ENCODE measurements around the gene MMD2.
"Not testable (repeated sequence)": the region's sequence is repeated elsewhere in the genome, so short reads cannot be mapped to it uniquely, and the experiment has no call there.

MMD2 gene, protein sequence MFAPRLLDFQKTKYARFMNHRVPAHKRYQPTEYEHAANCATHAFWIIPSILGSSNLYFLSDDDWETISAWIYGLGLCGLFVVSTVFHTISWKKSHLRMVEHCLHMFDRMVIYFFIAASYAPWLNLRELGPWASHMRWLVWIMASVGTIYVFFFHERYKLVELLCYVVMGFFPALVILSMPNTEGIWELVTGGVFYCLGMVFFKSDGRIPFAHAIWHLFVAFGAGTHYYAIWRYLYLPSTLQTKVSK

DNA sequence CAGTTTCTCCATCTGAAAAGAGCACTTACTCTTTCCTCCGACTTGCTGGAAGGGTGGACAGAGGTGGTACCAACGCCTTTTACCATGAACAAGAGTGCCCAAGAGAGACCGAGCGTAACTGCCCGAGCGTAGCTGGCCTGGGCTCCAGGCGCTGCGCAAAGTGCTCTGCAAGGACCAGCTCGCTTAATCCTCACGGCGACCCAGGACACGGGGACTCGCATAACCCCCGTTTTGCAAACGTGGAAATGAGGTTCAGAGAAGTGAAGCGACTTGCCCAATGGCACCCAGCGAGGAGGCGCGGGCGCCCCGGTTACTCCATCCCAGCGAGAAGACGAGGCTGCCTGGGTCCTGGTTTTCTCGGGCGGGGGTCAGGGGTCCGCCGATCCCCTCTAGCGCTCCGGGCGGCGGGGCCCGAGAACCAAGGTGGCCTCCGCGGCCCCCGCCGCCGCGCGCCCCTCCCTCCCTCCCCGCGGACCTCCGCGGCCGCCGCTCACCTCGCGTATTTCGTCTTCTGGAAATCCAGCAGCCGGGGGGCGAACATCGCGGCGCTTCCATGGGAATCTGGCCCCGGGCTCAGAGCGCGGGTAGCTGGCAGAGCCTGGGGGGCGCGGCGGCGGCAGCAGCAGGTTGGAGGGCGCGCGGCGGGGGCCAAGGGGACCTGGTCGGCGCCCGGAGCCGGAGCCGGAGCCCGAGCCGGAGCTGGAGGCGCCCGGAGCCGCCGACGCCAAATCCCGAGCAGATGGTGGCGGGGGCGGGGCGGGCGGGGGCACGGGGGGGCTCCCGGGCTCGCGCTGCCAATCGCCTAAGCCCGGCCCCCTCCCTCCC lies at the start of gene MMD2:
TSS of gene MMD2 (minus strand) at position 711 of the 825 bp plus-strand sequence. CDS start at position 541, 170 bp downstream.
- peak; percentile 36 for DNase-seq (ENCODE audit: low spot score)

DNA sequence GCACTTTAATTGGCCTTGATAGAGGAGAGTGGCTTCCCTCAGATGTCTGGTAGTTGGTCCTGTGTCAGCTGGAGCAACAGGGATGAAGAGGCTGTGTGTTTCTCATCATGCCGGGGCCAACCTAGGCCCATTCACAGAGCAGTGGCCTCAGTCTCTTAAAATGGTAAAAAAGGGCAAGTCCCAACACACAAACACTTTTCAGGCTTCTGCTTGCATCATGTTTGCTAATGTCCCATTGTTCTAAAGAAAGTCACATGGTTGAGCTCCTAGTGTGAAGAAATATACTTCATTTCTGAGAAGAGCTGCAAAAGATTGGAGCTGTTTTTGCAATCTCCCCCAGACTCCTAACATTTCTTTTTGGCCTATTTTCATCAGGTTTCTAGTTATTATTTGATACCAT lies 46.1 kb upstream of the MMD2 start:
- DNase-seq (ENCODE audit: low spot score): no peak

- DNase-seq (ENCODE audit: low spot score): no peak
These were observed 42.9 kb upstream of the MMD2 start for GRCh38 chr7:5001911-5002310.

GRCh38 chr7:5001003-5001402 lies 42.0 kb upstream of the MMD2 start:
- no peak for DNase-seq (ENCODE audit: low spot score)

DNA sequence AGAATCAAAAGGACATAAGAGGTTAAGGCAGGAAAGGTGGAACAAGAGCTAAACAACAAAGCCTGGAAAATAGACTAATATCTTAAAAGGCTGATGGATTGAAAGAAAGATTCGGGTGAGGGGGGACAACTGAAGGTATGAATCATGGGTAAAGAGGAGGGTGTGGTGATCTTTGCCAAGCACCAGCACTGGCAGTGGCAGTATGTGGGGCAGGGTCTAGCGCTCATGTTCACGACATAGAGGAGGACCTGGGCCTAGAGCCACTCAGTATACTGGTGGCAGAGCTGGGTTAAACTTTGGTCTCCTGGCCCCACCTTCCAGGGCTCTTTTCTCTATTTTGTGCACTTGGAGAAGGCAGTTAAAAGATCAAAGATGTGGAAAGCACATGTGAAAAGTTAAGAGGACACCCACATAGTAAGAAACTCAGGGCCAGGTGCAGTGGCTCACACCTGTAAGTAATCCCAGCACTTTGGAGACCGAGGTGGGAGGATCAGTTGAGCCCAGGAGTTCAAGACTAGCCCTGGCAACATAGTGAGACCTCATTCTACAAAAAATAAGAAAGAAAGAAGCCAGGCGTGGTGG lies 40.5 kb upstream of the MMD2 start:
- DNase-seq (ENCODE audit: low spot score): no peak

GRCh38 chr7:4998910-4999309 lies 39.9 kb upstream of the MMD2 start:
- DNase-seq (ENCODE audit: low spot score): no peak

- DNase-seq (ENCODE audit: low spot score): no peak
These were observed 39.3 kb upstream of the MMD2 start for GRCh38 chr7:4998244-4998643.

DNA sequence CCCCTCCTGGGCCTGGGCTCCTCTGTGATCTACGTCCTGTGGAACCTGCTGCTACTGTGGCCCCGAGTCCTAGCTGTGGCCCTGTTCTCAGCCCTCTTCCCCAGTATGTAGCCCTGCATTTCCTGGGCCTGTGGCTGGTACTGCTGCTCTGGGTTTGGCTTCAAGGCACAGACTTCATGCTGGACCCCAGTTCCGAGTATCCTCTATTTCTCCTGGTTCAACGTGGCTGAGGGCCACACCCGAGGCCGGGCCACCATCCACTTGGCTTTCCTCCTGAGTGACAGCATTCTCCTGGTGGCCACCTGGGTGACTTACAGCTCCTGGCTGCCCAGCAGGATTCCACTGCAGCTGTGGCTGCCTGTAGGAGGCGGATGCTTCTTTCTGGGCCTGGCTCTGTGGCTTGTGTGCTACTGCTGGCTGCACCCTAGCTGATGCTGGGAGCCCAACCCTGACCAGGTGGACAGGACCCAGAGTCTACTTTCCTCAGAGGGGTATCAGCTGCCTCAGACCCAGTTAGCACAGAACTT lies 37.8 kb upstream of the MMD2 start:
- DNase-seq (ENCODE audit: low spot score): no peak

DNA sequence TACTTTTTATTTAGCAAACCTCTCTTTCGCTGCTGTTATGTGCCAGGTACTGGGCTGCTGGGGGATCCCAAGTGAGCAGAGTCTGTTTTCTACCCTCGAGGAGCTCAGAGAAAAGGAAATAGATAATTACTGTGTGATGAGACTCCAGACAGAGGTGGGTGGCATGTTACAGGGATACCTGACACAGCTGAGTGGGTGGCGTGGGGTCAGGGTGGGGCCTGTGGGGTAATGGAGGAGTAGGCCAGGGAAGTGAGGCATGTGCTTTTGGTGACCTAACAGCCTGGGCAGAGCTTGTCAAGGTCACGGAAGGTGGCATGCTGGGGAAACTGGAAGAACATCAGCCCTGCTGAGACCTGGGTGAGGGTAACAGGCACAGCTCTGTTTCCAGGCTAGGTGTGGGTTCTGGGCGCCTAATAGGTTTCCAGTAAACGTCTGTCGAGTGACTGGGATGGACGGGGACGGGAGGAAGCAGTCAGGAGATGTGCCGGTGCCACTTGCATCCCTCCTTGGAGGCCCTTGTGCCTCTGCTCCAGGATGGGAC lies 36.5 kb upstream of the MMD2 start:
- no peak for DNase-seq (ENCODE audit: low spot score)

DNA sequence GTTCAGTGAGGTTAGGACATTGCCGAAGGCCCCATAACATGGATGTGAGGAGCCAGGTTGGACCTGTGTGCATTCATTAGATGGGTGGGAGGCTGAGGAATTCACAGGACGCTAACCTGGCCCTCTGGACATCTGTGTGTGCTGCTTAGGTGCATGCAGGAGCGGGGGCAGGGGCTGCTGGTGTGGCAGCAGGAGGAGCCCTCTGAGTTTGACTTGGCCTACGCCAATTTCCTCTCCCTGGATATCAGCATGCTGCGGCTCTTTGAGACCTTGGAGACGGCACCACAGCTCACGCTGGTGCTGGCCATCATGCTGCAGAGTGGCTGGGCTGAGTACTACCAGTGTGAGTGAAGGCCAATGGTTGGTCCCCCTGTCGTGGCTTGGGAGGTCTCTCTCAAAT lies 34.5 kb upstream of the MMD2 start:
- DNase-seq (ENCODE audit: low spot score): no peak

DNA sequence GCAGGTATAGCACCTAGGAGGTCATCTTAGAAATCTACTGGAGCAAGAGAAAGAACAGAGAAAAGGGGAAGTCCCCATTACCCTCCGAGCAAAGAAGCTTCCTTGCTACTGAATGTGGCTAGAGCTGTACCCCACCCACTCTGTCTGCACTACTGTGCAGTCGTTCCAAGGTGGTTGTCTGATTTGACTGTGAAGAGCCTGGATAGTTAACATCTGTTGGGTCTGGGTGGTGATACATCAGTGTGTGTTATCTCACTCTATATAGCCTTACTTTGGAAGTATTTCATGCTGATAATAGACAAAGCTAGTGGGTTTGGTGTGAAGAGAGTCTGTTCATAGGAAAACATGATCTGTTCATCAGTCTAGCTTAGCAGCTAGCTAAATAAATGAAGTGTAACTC lies 23.8 kb upstream of the MMD2 start:
- DNase-seq (ENCODE audit: low spot score): not testable (repeated sequence)

DNA sequence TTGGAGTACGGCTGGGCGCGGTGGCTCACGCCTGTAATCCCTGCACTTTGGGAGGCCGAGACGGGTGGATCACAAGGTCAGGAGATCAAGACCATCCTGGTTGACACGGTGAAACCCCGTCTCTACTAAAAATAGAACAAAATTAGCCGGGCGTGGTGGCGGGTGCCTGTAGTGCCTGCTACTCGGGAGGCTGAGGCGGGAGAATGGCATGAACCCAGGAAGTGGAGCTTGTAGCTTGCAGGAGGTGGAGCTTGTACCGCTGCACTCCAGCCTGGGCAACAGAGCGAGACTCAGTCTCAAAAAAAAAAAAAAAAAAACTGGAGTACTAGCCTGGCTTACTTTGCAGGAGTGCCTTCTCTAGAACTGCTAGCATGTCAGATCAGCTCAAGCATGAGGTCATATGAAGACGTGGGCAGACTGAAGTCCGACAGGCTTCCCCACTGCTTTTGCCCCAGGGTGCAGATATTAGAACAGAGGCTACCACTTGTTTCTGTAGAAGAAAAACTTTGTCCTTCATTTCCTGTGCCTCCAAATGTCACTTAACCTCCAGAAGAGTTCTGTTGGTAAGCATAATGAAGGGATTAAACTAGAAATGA lies 22.4 kb upstream of the MMD2 start:
- not testable (repeated sequence) for DNase-seq (ENCODE audit: low spot score)

- DNase-seq (ENCODE audit: low spot score): not testable (repeated sequence)
These were observed 16.6 kb upstream of the MMD2 start for GRCh38 chr7:4975626-4976025.

GRCh38 chr7:4973728-4974198 lies 14.8 kb upstream of the MMD2 start:
- peak; percentile 96 for DNase-seq (ENCODE audit: low spot score)

- DNase-seq (ENCODE audit: low spot score): not testable (repeated sequence)
These were observed 13.5 kb upstream of the MMD2 start for GRCh38 chr7:4972446-4972845.

DNA sequence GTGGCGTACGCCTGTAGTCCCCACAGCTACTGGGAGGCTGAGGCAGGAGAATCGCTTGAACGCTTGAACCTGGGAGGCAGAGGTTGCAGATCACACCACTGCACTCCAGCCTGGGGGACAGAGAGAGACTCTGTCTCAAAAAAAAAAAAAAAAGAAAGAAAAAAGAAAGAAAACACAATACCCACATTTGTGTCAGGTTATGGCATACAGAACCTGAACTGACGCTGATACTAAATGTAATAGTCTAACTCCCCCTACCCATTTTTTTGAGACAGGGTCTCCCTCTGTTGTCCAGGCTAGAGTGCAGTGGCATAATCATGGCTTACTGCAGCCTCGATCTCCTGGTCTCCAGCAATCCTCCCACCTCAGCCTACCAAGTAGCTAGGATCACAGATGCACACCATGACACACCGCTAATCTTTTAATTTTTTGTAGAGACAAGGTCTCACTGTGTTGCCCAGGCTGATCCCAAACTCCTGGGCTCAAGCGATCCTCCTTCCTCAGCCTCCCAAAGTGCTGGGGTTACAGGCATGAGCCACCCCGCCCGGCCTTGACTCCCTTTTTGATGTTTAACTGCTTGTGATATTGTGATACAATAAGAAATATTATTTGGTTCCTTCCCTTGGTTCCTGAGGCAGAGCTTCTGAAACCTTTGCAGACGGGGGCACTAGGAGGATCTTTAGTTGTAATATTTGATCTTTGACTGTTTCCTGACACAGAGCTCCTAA lies 6.5 kb upstream of the MMD2 start:
- no peak for DNase-seq (ENCODE audit: low spot score)

- no peak for DNase-seq (ENCODE audit: low spot score)
These were observed 5.5 kb upstream of the MMD2 start for GRCh38 chr7:4964506-4964905.

DNA sequence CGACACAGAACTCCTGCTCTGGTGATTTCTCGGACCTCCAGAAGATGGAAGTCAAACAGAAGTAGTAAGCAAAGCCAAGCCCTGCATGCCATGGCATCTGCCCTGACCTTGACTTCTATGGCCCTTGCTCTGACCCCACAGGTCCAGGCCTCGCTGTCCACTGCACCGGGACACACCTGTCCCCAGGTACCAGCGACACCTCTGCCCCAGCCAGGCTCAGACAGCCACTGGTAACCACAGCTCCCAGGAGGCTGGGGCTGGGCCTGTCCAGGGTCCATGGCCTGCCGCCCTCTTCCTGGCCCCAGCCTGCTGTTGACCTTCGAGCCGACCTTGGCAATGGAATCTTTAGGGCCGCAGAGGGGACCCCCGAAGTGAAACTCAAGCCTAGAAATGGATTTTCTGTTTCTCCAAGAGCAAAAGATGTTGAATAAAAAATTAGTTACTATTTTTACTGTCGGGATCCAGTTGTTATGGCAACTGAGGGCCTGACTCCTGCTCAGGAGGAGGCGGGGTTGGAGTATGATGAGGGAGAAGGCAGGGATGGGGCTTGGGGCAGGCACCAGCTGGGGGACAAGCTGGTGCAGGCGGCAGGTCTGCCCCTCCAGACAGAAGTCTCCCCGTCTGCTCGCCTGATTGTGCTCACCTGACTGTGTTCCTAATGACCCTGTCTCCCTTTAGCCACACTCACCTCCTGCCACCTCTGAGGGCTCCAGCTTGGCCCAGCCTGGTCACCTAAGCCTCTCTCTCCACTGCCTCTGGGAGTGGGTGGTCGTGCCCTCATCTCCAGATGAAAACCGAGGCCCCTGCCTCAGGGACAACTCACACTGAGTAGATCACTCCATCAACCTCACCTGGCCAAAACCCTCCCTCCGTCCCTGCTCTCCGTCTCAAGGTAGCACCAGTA lies 4.1 kb upstream of the MMD2 start:
- DNase-seq (ENCODE audit: low spot score): no peak

DNA sequence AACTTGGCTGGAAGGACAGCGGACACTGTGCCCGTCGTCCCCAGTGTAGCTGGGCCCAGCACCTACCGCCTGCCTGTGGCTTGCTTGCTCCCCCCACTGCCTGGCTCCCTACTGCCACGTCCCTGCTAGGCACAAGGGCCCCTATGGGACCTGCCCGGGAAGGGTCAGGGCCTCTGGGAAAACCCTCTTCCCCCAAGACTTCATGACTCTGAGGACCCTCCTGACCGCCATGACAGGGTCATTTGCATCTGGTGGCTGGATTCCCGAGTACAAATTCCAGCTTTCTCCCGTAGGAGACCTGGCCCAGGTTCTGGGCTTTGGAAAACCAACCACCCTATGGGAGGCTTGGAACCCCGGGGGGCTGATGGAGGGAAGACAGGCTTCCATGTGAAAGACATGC lies 1.4 kb upstream of the MMD2 start:
- peak; percentile 13 for DNase-seq (ENCODE audit: low spot score)

DNA sequence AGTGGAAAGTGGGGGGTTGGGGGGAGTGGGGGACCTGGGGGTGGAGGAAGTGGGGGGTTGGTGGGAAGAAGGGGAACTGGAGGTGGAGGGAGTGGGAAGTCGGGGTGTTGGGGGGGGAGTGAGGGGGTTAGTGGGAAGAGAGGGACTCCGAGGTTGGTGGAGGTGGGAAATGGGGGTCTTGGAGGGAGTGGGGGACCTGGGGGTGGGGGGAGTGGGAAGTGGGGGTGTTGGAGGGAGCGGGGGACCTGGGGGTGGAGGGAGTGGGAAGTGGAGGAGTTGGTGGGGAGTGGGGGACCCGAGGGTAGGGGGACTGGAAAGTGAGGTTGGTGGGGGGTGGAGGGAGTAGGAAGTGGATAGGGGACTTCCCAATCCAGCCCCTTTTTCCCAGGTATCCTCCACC lies 906 bp upstream of the MMD2 start:
- peak; percentile 14 for DNase-seq (ENCODE audit: low spot score)
